ENCODE measurements around the gene LMAN1L.
A peak's percentile ranks its signal among the peaks of the same experiment; 100 is the strongest.

Gene LMAN1L

DNA sequence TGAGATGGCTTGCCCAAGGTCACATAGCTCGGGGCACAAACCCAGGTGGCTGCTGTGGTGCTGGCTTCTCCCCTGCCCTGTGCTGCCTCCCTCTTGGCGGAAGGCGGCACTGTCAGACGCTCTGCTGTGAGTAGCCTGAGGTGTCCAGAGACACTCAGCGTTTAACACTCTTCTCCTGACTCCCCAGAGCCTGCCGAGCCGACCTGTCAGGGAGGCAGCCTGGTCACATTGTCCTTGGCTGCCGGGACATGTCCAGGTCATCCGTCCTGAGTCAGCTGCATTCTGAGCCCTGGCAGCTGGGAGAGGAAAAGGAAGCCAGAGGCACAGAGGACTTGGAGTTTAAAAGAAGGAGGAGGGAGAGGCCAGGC is 4.7 kb downstream of the LMAN1L start:
- no peak for DNase-seq

DNA sequence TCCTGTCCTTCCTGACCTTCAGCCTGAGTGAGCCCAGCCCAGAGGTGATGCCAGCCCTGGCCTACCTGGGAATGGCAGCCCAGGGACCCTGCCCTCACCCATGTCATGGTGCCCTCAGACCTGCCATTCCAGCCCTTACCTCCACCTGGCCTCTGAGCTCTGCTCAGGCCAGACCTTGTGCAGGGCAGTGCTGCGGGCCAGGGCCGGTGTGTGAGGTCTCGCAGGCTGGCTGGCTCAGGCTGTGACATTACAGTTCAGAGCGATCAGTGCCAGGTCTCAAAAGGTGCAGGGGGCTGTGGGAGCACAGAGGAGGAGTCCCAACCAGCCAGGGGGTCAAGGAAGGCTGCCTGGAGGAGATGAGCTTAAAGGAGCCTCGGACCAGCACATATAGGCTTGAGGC is 7.4 kb downstream of the LMAN1L start:
- no peak for DNase-seq

DNA sequence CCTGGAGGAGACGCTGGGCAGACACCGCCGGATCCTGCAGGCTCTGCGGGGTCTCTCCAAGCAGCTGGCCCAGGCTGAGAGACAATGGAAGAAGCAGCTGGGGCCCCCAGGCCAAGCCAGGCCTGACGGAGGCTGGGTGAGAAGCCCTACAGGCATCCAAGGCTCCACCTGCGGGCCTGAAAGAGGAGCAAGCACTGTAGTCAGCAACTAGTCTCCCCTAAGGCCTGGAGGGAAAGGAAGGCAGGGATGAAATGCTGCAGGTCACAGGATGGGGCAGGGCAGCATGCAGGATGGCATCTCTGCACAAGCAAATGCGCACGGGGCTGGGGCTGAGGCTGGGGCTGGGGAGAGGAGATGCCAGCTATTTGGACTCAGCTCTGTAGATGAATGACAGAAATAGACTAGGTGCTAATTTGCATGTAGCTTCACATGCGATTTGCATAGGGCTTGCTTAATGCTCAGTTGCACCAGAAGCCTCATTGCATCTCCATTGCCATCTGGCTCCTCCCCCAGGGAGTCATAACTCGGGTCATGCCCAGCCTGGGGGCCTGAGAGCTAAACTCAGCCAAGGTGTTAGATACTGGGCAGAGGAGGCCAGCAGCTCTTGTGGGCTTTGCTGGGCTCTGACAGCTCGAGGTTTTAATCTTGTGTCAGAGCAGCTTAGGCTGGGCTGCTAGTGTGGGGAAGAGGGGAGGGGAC is 8.6 kb downstream of the LMAN1L start:
- no peak for DNase-seq

DNA sequence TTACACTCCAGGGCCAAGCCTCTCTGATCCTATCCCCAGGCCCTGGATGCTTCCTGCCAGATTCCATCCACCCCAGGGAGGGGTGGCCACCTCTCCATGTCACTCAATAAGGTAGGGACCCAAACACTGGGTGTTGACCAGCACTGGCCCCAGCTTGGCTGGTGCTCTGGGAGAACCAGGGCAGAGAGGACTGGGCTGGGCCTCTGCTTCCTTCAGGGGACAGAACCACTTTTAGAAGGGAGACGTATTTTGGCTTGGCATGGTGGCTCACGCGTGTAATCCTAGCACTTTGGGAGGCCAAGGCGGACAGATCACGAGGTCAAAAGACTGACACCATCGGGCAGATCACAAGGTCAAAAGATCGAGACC is 9.1 kb downstream of the LMAN1L start:
- DNase-seq = no peak

DNA sequence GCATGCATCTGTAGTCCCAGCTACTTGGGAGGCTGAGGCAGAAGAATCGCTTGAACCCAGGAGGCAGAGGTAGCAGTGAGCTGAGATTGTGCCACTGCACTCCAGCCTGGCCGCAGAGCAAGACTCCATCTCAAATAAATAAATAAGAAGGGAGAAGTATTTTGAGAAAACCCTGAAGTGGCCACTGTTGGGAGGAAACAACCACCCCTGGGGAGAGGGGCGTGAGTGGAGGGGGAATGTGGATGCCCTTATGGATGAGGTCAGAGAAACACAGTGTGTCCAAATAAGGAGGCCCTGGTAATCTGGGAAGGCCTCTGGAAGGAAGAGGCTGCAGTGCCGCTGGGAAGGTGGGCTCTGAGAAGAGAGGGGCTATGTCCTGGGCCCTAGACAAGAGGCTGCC is 9.6 kb downstream of the LMAN1L start:
- no peak for DNase-seq

DNA sequence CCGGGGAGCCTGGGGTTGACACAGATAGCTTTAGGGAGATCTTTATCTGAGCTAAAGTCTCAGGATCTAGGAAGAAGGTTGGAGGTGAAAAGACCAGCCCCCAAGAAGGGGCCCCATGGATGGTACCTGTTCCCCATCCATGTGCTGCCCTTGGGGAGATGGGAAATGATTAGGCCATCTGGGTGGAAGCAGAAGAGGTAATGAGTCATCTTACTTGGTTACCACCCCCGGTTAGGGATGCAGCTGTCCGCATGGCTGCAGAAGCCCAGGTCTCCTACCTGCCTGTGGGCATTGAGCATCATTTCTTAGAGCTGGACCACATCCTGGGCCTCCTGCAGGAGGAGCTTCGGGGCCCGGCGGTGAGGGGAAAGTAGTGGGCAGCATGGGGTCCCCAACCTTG is 10.7 kb downstream of the LMAN1L start:
- DNase-seq = no peak

DNA sequence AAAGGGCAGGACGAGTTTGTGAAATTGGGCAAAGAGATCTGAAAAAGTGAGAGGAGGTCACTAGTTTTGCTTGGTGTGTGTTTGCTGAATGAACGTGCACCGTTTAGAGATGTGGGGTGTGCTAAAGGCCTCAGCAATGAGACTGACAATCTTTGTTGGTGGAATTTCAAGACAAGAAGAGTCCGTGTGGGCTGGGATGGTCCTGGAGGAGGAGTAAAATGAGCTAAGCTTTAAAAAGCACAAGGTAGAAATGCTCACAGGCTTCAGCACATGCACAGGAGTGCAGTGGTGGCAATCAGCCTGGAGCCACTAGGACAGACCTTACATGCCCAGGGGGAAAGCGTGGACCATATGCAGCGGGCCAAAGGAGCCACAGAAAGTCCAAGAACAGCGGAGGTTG is 12.3 kb downstream of the LMAN1L start:
- DNase-seq = no peak

DNA sequence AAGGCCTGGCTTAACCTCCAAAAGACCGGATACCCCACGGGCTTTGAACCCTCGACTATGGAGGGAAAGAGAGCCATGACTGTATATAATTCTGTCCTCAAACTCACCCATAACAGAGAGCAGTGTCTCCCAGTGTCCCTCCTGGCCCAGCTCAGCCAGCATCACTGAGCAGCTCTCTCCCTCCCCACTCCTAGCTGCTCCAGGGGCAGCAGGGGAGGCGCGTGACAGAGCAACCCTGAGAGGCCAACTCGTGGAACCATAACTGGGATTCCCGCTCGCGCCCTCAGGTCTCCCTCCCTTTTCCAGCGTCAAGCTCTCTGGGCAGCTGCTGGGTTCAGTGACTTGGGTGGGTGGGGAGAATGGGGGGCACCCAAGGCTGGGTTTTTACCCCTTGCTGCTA is 13.2 kb downstream of the LMAN1L start:
- no peak for DNase-seq

DNA sequence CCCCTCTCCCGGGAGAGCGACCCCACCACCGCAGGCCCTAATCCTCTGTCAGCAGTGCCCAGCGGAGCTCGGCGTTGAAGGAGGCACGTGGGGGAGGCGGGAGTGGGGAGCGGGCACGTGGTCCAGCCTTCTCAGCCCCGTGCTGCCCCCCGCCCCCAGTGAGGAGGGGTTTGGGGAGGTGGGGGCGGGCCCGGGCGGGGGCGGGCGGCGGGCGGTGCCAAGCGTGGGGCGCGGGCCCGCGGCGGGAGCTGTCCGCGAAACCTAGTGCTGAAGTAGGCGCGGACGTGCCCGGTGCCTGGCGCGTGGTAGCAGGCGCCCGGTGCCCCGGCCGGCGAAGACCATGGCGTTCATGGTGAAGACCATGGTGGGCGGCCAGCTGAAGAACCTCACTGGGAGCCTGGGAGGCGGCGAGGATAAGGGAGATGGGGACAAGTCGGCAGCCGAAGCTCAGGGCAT is 13.8 kb downstream of the LMAN1L start, which contains the start of gene CPLX3:
CPLX3 (plus strand) TSS at position 264 of the 456 bp plus-strand sequence; CDS start at position 341, 77 bp downstream.
- peak; percentile 51 to 57 for DNase-seq

DNA sequence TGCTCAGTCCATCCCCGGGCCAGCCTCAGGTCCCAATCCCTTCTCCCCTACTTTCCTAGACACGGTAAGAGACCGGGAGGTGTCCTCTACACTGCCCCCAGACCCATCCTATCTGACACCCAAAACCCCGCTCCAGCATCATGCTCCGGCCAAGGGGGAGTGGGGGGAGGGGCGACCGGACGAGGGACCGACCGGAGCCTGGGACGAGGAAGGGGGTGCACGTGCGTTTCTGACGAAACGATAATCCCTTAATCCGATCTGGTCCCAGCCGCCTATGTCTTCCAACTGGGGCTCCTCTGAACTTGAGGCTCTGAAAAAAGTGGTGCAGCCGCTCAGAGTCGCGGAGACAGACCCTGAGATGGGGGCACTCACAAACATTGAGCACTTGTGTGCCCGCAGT is 14.3 kb downstream of the LMAN1L start:
- no peak for DNase-seq

DNA sequence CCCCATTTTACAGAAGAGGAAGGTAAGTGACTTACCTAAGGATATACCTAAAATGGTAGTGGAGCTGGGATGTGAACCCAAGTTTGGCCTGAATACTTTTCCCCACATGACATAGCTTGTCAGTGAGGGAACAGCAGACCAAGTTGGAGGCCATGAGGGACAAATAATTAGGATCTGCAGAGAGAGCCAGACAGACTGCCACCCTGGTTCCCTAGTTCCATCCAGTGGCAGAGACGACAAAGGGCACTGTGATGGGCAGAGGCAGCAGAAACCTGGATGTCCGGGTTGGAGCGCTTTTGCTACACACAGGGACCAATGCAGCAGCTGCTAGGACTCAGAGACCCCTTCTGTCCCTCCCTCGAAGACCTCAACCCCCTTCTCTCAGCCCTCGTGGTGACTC is 15.0 kb downstream of the LMAN1L start:
- DNase-seq = no peak

DNA sequence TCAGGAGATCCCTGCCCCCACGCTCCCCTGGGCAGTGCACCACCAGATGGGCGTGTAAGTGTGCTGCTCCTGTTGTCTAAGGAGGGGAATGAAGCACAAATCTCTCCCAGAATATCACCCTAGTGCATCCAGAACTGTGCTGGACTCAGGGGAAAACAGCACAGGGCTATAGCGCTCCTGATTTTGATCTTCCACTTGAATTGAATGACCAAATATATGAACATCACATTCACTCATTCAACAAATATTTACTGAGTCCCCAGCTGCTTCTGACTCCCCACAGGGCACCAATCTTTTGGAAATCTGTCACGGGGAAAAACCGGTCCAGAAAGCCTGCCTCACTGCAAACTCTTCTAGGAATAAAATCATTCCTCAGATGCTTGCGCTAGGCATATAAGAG is 16.2 kb downstream of the LMAN1L start:
- no peak for DNase-seq

DNA sequence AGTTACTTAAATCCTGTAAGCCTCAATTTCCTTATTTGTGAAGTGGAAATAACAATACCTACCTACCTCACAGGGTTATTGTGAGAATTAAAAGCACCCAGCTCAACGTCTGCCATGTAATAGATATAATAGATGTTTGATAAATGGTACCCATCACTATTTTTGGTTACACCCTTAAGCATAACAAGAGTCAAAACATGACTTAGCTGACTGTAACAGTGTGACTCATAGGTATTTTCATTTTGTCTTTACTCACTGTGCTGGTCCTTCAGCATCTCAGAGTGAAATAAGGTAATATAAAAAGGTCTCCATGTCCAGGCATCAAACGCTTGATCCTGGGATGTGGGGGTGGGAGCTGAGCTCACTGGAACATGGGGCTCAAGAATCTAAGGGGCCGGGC is 16.9 kb downstream of the LMAN1L start:
- DNase-seq = no peak

DNA sequence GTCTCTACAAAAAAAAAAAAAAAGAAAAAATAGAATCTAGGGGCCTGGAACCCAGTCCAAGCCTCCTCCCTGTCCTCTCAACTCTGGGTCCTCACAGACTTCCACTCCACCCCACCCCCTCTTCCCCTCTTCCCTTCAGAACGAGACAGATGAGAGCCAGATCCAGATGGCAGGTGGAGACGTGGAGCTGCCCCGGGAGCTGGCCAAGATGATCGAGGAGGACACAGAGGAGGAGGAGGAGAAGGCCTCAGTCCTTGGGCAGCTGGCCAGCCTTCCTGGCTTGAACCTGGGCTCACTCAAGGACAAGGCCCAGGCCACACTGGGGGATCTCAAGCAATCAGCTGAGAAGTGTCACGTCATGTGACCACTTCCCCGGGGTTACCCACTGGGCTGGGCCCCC is 17.4 kb downstream of the LMAN1L start:
- no peak for DNase-seq

DNA sequence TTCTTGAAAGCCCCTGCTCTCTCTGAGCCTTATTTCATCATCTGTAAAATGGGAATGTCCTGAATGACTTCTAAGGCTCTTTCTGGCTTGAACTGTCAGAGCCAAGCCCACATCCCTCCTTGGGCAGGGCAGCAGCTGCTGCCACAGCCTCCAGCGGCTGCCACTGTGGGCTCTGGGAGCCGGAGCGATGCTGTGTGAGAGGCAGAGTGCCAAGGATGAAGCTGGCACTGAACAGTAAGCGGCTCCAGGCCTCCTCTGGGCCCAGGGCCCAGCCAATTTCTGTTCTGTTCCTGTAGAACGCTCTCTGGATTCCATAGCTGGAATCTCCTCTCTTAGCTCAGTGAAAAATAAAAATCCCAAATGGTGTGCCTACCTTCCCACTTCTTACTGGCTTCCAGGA is 18.2 kb downstream of the LMAN1L start:
- no peak for DNase-seq

DNA sequence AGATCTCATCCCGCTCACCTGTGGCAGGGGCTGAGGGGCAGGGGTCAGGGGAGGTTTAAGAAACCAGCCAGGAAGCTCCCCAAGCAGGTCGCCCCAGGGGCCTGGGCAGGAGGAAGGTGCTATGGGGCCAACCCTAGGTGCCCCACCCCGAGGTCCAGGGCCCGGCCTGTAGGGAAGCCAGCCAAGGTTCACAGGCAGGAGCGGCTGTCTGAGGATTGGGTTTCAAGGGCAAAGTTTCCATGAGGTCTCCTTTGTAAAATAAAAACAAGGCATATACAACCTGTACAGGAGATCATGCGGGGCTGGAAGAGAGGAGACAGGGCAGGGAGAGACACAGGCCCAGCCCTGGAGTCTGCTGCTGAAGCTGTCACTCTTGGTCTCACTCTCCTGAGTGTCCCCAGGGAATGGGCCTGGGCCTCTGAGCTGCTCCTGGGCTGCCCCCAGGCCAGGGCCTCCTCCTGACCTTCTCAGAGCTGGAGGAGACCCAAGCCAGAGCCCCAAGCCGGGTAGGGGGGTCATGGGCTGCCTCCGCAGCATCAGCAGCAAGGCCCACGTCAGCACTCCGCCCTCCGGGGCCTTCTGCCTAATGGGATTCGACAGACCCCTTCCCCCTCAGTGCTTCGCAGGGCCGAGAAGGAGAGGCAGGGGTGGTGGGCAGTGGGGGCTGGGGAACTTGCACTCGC is 19.3 kb downstream of the LMAN1L start:
- DNase-seq = no peak

DNA sequence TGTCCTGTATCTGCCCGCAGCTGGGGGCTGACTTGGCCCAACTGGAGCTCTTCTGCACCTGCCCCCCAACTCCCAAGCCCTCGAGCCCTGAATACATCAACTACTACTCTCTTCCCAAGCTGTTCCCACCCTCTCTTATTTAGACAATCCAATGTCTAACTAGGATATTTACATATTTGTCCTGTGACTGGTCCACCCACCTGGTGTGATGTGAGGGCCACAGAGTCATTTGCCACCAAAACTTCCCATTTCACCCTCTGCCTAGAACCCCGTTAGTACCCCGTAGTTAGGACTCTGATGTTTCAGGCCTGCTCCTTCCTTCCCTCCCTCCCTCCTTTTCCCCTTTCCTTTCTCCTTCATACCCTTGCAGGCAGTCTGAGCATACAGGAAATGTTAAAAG is 20.2 kb downstream of the LMAN1L start:
- no peak for DNase-seq

DNA sequence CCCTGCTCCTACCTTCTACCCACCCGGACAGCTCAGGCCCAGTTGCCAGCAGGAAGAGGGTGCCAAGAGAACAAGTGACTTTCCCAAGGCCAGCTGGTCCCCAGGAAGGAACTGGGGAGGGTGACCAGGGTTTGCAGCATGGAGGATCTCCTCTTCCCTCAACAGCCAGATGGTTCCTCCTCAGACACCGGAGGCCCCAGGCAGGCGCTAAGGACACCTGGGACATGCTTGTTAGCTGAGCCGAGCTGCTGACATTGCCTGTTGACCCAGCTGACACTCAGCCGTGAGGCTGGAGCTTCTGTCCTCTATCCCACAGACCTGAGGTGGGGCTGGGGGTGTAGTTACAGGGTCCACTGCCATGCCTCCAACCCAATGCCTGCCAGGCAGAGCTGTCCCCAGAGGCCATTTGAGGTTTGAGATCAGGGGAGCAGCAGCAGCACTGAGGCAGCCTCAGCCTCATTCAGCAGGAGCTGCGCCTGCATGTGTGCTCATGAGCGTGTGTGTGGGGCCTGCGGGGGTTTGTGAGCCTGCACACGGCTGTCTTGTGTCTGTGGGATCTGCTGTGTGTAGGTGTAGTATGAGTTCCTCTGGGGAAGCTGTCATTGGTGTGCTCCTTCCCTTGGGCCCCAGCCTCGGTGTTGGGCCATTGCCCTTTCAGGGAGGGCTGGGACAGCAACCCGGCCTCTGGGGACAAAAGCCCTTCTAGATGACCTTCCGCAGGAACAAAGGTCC is 20.9 kb downstream of the LMAN1L start:
- no peak for DNase-seq

DNA sequence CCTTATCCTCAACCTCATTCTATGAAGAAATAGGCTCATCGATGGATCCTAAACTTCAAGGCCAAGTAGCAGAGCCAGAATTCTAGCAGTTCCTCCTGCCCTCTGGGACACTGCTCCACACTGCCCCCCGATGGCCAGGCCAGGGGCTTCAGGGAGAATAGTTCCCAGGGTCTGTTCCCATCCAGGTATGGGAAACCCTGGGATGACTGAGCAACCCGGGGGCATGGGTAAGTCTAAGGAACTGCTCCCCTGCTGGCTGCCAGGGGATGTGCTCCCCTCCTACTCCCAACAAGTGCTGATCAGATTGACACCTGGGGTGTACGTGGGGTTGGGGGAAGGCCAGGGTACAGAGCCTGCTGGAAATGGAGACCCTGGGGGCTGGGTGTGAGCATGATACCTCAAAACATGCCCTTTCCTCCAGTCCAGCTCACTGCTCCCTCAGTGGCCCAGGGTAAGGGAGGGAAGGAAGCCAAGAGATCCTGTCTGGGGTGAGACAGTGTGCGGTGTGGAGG is 22.7 kb downstream of the LMAN1L start:
- peak; percentile 62 to 69 for DNase-seq

DNA sequence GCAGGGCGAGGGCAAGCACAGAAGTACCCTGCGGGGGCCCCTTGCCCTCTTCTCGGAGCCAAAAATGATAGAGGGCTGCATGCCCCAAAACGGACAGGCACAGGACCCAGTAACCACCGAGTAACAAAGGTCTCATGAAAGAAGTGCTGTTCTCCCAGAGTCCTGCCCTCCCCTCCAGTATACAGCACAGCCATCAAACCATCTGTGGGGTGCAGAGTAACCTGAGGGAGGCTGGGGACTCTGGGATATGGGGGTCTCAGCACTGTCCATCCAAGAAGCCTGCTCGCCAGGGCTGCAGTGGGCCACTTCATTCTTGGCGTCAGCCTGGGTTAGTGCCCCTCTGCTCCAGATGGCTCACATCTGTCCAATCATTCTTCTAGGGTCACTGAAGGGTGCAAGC is 24.2 kb downstream of the LMAN1L start:
- no peak for DNase-seq

DNA sequence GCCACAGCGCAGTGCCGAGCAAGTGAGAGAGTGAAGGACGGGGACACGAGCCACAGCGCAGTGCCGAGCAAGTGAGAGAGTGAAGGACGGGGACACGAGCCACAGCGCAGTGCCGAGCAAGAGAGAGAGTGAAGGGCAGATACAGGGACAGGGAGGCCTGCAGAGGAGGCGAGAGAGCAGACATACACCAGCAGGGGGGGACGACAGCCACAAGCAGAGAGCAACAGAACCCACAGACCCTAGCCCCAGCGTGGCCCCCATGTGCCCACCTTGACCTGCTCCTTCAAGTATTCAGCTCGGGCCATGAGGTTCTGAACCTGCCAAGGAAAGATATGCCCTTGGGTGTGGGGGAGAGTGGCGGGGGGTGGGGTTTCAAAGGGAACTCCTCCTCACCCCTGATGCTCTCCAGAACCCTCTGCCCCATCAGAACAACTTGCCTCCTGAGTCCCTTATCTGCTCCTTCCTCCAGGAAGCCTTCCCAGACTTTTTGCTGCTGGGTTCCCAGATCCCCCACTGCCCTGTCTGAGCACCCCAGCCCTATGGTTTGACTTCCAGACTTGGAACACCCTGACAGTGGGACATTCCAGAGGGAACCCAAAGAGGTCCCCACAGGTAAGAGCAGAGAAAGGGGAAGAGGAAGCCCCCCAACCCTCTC is 25.0 kb downstream of the LMAN1L start:
- DNase-seq = no peak

DNA sequence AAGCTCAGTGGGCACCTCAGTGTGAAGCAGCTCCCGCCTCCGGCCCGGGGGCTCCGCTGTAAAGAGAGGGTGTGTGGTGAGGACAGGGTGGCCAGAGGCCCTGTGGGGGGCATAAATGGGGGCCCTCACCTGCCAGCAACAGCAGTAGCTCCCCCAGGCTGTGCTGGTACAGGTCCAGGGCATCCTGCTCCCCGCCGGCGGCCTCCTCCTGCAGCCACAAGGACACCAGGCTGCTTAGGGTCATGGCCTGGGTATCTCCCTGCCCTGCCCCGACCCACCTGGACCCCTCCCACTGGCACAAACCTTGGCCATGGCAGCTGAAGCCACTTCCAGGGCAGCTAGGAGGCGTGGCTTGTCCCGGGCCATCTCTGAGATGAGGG is 25.5 kb downstream of the LMAN1L start:
- no peak for DNase-seq

DNA sequence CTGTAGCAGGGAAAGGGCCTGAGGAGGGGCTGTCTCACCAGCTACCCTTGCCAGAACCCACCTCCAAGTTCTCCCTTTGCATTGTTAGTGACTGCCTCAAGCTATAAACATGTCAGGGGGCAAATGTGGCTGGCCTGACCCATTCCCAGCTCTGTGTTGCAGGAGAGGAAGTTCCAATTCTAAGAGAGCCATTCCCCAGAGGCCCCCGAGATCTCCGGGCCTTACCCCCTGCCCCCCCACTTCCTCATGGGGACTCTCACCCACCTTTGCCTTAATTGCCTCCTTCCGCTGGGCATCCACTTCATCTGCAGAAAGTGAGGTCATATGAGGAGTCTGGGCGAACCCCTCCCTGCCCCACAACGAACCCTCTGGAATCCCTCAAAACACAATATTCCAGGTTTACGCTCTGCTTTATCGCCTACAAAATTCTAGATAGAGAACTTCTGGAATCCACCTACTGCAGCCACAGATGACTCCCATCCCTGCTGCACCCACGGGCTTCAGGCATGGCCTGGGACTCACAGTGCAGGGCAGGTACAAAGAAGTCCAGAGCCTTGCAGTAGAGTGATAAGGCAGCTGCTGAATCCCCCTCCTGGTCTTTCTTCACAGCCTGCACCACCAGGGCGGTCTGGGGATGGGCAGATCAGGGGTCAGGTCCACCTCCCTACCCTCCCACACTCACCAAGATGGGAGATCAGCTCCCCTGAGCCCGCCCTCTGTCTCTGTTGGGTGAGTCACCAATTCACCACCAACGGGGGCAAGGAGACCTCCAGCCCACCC is 26.3 kb downstream of the LMAN1L start:
- DNase-seq = no peak
